ENCODE data around the gene INTS3. TPM values are rescaled to one million over a fixed set of nuclear protein-coding genes. Genes with fewer than 3 reads are reported as not detected.

The INTS3 gene
- total and polyA plus RNA-seq, 10 of the 15 experiments (the other 5 are each of a cell fraction or from before 2014, with no cell fraction given): 12.6 to 87.4 (median 30.8) TPM

- no peak for TF ChIP-seq E4F1 (IDR thresholded peaks at IDR 0.05; ENCODE audit: borderline replicate concordance, partially characterized antibody)
These were observed 35.7 kb downstream of the INTS3 start (continued) for GRCh38 chr1:153763365-153764225.

DNA sequence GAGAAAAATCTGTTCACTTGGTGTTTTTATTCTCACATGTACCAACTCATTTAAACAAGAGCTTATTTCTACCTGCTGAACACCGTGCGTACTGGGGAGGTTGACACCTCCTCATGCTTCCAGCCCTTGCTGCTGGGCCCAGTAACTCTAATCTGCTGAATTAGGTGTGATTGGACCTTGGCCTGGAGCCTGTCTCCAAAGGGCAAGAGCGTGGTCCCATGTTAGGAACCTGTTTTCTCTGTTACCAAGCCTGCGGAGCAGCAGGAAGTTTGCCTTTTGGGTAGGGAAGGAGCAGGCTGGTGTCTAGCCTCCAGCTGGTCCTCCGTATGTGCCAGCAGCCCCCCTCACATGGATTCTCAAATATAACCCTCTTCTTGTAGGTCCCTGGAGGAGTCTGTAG is 36.5 kb downstream of the INTS3 start:
- Histone ChIP-seq H3K79me2 (ENCODE audit: control insufficient read depth, insufficient read depth, low read length) (no peaks in the 10 kb centered on the region), H4K20me1 (ENCODE audit: control insufficient read depth, insufficient read depth) (no peaks in the 10 kb centered on the region), H2AFZ (ENCODE audit: control insufficient read depth, low read depth, low read length) (no peak overlapping the region), H3K27me3 (replicated peaks in 1 of 2; ENCODE audit: control insufficient read depth in 2 of 2, insufficient read depth in 2 of 2, low read length in 1 of 2) (no peaks in the 10 kb centered on the region), H3K9ac (ENCODE audit: control insufficient read depth, insufficient read depth, low read length) (no peak overlapping the region), H3K4me1 (ENCODE audit: control insufficient read depth, insufficient read depth, low read length) (no peaks in the 10 kb centered on the region), H3K9me3 (replicated peaks; ENCODE audit: control insufficient read depth, insufficient read depth, low read length) (no peaks in the 10 kb centered on the region), H3K4me2 (ENCODE audit: control insufficient read depth, insufficient read depth) (no peak overlapping the region), H3K4me3 (no peak overlapping the region), H3K36me3 (ENCODE audit: control insufficient read depth in 2 of 2, insufficient read depth in 2 of 2, low read length in 1 of 2) (peaks cover 34 to 63% of the 10 kb centered on the region in 2 experiments), H3K27ac (ENCODE audit: control insufficient read depth, insufficient read depth) (no peak overlapping the region)
- BruUV-seq (replicated peaks): no TSS peak
- intact Hi-C loops (cut with micrococcal nuclease; ENCODE audit: unreplicated experiment) (no loop called here), in situ Hi-C loops (cut with MboI) (no loop called here)
- CTCF ChIA-PET: interaction anchor here (1.5 kb wide), 1 partner anchor 87 kb away, joined by 7 read pairs; no protein-coding TSS in a partner anchor
- DNase-seq (ENCODE audit: low read depth, low spot score) (no peak), FAIRE-seq (no peak), ATAC-seq (no peak)
- 100% methylated on average over 5 of the region's 5 CpGs for WGBS (ENCODE audit: insufficient coverage, insufficient replicate concordance, low lambda C conversion rate, missing lambda C conversion rate)
- POLR2A ChIA-PET: interaction anchor here (1.0 kb wide), 1 partner anchor 11 kb away, joined by 3 read pairs; the partner anchor contains the start of gene SLC27A3
- no peak for TF ChIP-seq CREM (IDR thresholded peaks at IDR 0.05; ENCODE audit: low read depth)
- no peak for TF ChIP-seq HCFC1 (IDR thresholded peaks at IDR 0.05; ENCODE audit: low read length)
- no peak for TF ChIP-seq CHD1 (IDR thresholded peaks at IDR 0.05; ENCODE audit: low read depth, low read length)
- TF ChIP-seq NKRF (conservative IDR thresholded peaks at IDR 0.05): no peak
- TF ChIP-seq EGR1 (IDR thresholded peaks at IDR 0.05; ENCODE audit: borderline replicate concordance in 1 of 2, low read depth in 2 of 2, low read length in 2 of 2): no peak
- TF ChIP-seq NFYA (IDR thresholded peaks at IDR 0.05; ENCODE audit: borderline replicate concordance, low read depth, low read length): no peak
- no peak for TF ChIP-seq ZZZ3 (IDR thresholded peaks at IDR 0.05; ENCODE audit: control insufficient read depth, insufficient read length, low read depth)
- TF ChIP-seq POU2F2 (IDR thresholded peaks at IDR 0.05; ENCODE audit: borderline replicate concordance, low read depth, low read length): no peak
- TF ChIP-seq LARP7 (IDR thresholded peaks at IDR 0.05): no peak
- no peak for TF ChIP-seq EED (IDR thresholded peaks at IDR 0.05; ENCODE audit: low read depth)
- RAD21 ChIA-PET (ENCODE audit: unreplicated experiment): no interaction called here
- SMC1A ChIA-PET (ENCODE audit: uncharacterized antibody, unreplicated experiment): interaction anchor here (1.2 to 1.3 kb wide), 2 partner anchors 11 to 44 kb away, joined by 3 to 5 read pairs; partner anchors contain the start of gene SLC27A3

Data from GM12878 (cell line).